ENCODE measurements around the gene DAG1.
A peak's percentile ranks its signal among the peaks of the same experiment; 100 is the strongest.
"Not testable (repeated sequence)": the region's sequence is repeated elsewhere in the genome, so short reads cannot be mapped to it uniquely, and the experiment has no call there.

Gene DAG1

DNA sequence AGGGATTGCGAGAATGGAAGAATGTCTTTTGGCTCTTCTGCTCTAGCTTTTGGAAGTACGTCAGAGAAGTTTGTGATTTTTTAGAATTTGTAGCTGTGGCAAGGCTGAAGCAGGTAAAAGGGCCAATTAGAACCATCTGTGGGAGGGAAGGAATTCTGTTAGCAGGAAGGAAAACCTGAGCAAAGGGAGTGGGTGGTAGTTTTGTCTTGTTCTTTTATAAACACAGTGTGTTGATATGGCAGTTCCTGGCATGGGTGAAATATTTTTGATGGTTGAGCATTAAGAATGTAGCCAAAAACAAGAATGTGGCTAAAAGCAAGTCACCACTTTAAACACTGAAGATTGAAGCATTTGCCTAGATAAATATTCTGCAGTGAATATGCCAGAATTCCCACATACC lies 23.8 kb downstream of the DAG1 start:
- Mint-ChIP-seq H3K4me1 (peaks cover 11 to 24% of the 10 kb centered on the region in 2 donors), H3K4me3 (no peak overlapping the region), H3K9me3 (no peaks in the 10 kb centered on the region), H3K27ac (no peak overlapping the region), H3K27me3 (no peaks in the 10 kb centered on the region), H3K36me3 (peaks cover 8 to 29% of the 10 kb centered on the region in 2 donors)
- ATAC-seq (replicated peaks) (no peak), DNase-seq (no peak)

- no peak for DNase-seq
- Mint-ChIP-seq H3K4me1 (peaks cover 11 to 26% of the 10 kb centered on the region in 2 donors), H3K4me3 (peak overlapping the region in 1 of 2 donors; percentile 52), H3K27me3 (no peaks in the 10 kb centered on the region), H3K36me3 (peaks cover 8 to 19% of the 10 kb centered on the region in 2 donors), H3K9me3 (no peaks in the 10 kb centered on the region), H3K27ac (peak overlapping the region; percentile 43)
- peak; percentile 52 to 75 for ATAC-seq (replicated peaks)
These were observed 25.0 kb downstream of the DAG1 start for GRCh38 chr3:49495023-49495422.

GRCh38 chr3:49496845-49497244 lies 26.8 kb downstream of the DAG1 start:
- not testable (repeated sequence) for H3K4me3 Mint-ChIP-seq
- H3K36me3 Mint-ChIP-seq = peaks cover 12 to 24% of the 10 kb centered on the region in 2 donors

GRCh38 chr3:49497606-49498005 lies 27.5 kb downstream of the DAG1 start:
- no peak for ATAC-seq (replicated peaks)
- peaks cover 0 to 2% of the 10 kb centered on the region in 2 donors for H3K9me3 Mint-ChIP-seq
- no peak overlapping the region for H3K4me3 Mint-ChIP-seq
- no peaks in the 10 kb centered on the region for H3K27me3 Mint-ChIP-seq
- no peak for DNase-seq
- H3K27ac Mint-ChIP-seq = no peak overlapping the region
- H3K4me1 Mint-ChIP-seq = peaks cover 19 to 40% of the 10 kb centered on the region in 2 donors
- peaks cover 18 to 30% of the 10 kb centered on the region in 2 donors for H3K36me3 Mint-ChIP-seq

More at GRCh38 chr3:49496845-49497244, 26.8 kb downstream of the DAG1 start:
- not testable (repeated sequence) for ATAC-seq (replicated peaks); H3K27ac Mint-ChIP-seq; H3K27me3 Mint-ChIP-seq; DNase-seq; H3K9me3 Mint-ChIP-seq
- peaks cover 16 to 34% of the 10 kb centered on the region in 2 donors for H3K4me1 Mint-ChIP-seq

DNA sequence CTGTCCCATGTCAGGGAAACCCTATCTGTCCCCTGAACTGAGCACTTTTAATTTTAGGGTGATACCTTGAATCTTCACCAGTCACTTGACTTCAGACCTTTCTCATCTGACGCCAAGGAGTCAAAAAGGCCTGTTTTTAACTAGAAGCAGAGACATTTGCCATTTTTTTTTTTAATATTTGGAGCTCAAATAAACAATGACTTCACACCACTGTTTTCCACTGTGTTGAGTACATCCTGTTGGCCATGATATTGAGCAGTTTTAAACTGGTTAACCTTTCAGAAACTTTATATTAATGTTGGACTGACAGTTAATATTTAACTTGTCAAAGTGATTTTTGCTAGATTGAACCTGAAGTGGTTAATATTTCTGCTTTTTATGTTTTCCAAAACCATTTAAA lies 28.2 kb downstream of the DAG1 start:
- no peak overlapping the region for H3K4me3 Mint-ChIP-seq
- H3K36me3 Mint-ChIP-seq = peaks cover 23 to 32% of the 10 kb centered on the region in 2 donors
- H3K27ac Mint-ChIP-seq = no peak overlapping the region
- no peak for ATAC-seq (replicated peaks)
- peaks cover 0 to 2% of the 10 kb centered on the region in 2 donors for H3K9me3 Mint-ChIP-seq
- H3K4me1 Mint-ChIP-seq = peaks cover 20 to 45% of the 10 kb centered on the region in 2 donors
- H3K27me3 Mint-ChIP-seq = no peaks in the 10 kb centered on the region
- DNase-seq = no peak

DNA sequence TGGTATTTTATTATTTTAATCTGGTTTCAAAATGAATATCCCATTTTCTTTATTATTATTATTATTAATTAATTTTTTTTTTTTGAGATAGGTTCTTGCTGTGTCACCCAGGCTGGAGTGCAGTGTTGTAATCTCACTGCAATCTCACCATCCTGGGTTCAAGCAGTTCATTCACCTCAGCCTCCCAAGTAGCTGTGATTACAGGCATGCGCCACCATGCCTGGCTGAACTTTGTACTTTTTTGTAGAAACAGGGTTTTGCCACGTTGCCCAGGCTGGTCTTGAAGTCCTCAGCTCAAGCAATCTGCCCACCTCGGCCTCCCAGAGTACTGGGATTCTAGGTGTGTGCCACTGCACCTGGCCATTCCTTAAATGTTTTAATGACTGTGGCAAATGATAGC lies 28.6 kb downstream of the DAG1 start:
- Mint-ChIP-seq H3K9me3 (peaks cover 0 to 2% of the 10 kb centered on the region in 2 donors), H3K4me3 (no peak overlapping the region), H3K27me3 (no peaks in the 10 kb centered on the region), H3K36me3 (peaks cover 20 to 30% of the 10 kb centered on the region in 2 donors), H3K4me1 (peaks cover 20 to 46% of the 10 kb centered on the region in 2 donors), H3K27ac (no peak overlapping the region)
- ATAC-seq (replicated peaks) = no peak
- no peak for DNase-seq

- Mint-ChIP-seq H3K27me3 (no peaks in the 10 kb centered on the region), H3K4me3 (no peak overlapping the region), H3K27ac (no peak overlapping the region), H3K9me3 (peaks cover 0 to 2% of the 10 kb centered on the region in 2 donors), H3K4me1 (peaks cover 15 to 42% of the 10 kb centered on the region in 2 donors), H3K36me3 (peaks cover 20 to 23% of the 10 kb centered on the region in 2 donors)
- no peak for DNase-seq
- no peak for ATAC-seq (replicated peaks)
These were observed 30.2 kb downstream of the DAG1 start for GRCh38 chr3:49500205-49500731.

DNA sequence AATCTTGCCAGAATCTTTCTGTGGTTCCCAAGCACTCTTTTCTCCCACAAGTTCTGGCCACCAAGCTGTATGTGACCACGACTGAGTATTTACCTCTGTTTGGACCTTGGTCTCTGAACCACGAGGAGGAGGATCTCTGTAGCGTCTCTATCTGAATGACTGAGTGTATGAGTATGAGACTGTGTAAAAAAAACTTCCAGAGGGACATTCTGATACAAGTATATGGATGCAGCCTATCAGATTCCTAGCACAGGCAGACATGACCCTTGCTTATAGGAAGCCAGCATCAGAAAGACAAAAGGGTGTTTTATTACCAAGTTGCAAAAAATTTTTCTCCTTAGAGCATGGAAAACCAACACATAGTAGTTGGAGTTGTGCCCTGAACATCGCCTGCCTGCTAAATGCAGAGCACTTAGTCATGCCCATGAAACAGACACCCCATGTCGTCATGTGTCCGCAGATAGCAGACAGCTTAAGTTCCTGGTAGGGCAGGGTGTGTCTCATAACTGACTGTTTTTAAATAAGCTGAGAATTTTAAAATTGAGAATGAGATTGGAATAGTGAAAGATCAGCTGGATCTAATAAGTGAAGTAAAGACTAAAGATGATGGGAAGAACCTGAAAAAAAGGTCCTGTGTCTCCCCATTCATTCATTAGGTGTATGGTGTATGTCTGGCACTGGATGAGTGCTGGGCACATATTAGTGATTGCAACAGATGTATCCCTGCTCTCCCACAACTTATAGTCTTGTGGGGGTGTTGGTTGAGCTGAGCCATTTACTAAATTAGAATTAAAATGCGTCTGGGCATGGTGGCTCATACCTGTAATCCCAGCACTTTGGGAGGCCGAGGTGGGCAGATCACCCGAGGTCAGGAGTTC lies 30.9 kb downstream of the DAG1 start:
- peak overlapping the region; percentile 49 for H3K27ac Mint-ChIP-seq
- H3K36me3 Mint-ChIP-seq = peaks cover 20 to 23% of the 10 kb centered on the region in 2 donors

DNA sequence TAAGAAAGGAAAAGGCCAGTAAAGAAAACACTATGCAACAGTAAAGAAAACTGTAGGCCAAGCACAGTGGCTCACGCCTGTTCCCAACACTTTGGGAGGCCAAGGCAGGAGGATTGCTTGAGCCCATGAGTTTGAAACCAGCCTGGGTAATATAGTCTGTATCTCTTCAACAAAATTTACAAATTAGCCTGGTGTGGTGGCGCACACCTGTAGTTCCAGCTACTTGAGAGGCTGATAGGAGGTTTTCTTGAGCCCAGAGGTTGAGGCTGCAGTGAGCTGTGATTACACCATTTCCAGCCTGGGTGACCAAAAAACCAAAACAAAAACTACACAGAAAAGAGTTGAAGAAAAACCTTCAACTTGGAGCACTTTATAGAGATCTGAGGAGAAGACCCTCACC lies 31.8 kb downstream of the DAG1 start:
- no peaks in the 10 kb centered on the region for H3K27me3 Mint-ChIP-seq
- peaks cover 20 to 23% of the 10 kb centered on the region in 2 donors for H3K36me3 Mint-ChIP-seq
- peaks cover 0 to 2% of the 10 kb centered on the region in 2 donors for H3K9me3 Mint-ChIP-seq
- H3K27ac Mint-ChIP-seq = no peak overlapping the region
- no peak for DNase-seq
- no peak for ATAC-seq (replicated peaks)
- H3K4me3 Mint-ChIP-seq = no peak overlapping the region
- peaks cover 15 to 40% of the 10 kb centered on the region in 2 donors for H3K4me1 Mint-ChIP-seq

More for the DNA sequence above, 30.9 kb downstream of the DAG1 start:
- DNase-seq = no peak
- peaks cover 15 to 40% of the 10 kb centered on the region in 2 donors for H3K4me1 Mint-ChIP-seq
- H3K27me3 Mint-ChIP-seq = no peaks in the 10 kb centered on the region
- ATAC-seq (replicated peaks) = peak; percentile 25 to 29
- H3K4me3 Mint-ChIP-seq = no peak overlapping the region
- H3K9me3 Mint-ChIP-seq = peaks cover 0 to 2% of the 10 kb centered on the region in 2 donors

GRCh38 chr3:49506906-49507305 lies 36.8 kb downstream of the DAG1 start:
- ATAC-seq (replicated peaks) (no peak), DNase-seq (no peak)
- Mint-ChIP-seq H3K4me3 (no peak overlapping the region), H3K4me1 (peaks cover 6 to 30% of the 10 kb centered on the region in 2 donors), H3K27me3 (no peaks in the 10 kb centered on the region), H3K36me3 (peaks cover 18 to 21% of the 10 kb centered on the region in 2 donors), H3K9me3 (peaks cover 0 to 2% of the 10 kb centered on the region in 2 donors), H3K27ac (no peak overlapping the region)

- H3K36me3 Mint-ChIP-seq = peaks cover 15 to 22% of the 10 kb centered on the region in 2 donors
- peaks cover 1 to 11% of the 10 kb centered on the region in 2 donors for H3K4me1 Mint-ChIP-seq
- no peaks in the 10 kb centered on the region for H3K9me3 Mint-ChIP-seq
- DNase-seq (no peak), ATAC-seq (replicated peaks) (no peak)
- no peak overlapping the region for H3K27ac Mint-ChIP-seq
- no peaks in the 10 kb centered on the region for H3K27me3 Mint-ChIP-seq
- H3K4me3 Mint-ChIP-seq = no peak overlapping the region
These were observed 39.0 kb downstream of the DAG1 start for GRCh38 chr3:49509028-49509561.

- H3K27ac Mint-ChIP-seq = no peak overlapping the region
- H3K9me3 Mint-ChIP-seq = no peaks in the 10 kb centered on the region
- no peak for ATAC-seq (replicated peaks)
- H3K36me3 Mint-ChIP-seq = peaks cover 29 to 42% of the 10 kb centered on the region in 2 donors
- no peaks in the 10 kb centered on the region for H3K27me3 Mint-ChIP-seq
- H3K4me1 Mint-ChIP-seq = peaks cover 4 to 7% of the 10 kb centered on the region in 2 donors
- no peak for DNase-seq
- H3K4me3 Mint-ChIP-seq = no peak overlapping the region
These were observed 41.6 kb downstream of the DAG1 start for GRCh38 chr3:49511639-49512038.

DNA sequence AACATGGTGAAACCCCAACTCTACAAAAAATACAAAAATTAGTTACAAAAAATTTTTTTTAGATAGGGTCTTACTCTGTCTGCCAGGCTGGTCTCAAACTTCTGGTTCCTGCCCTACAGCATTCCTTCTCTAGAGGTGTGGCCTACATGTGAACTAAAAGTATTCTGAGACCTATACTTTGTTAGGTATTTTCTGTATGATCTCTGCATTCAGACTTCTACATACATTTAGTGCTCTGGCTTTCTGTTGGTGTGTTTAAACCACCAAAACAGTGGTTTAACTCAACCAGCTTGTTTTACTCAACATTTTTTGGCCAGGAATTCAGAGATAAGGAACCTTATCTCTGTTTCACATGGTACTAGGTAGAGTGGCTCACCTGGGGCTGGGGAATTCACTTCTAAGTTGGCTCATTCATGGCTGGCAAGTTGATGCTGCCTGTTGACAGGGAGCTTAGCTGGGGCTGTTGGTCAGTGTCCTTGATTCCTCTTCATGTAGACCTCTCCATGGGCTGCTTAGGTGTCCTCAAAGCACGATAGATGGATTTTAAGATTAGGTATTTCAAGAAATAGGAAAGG lies 42.8 kb downstream of the DAG1 start:
- Mint-ChIP-seq H3K27me3 (no peaks in the 10 kb centered on the region), H3K9me3 (no peaks in the 10 kb centered on the region), H3K36me3 (peaks cover 35 to 47% of the 10 kb centered on the region in 2 donors), H3K4me1 (peaks cover 6 to 8% of the 10 kb centered on the region in 2 donors), H3K4me3 (no peak overlapping the region), H3K27ac (no peak overlapping the region)
- no peak for DNase-seq
- ATAC-seq (replicated peaks) = no peak

DNA sequence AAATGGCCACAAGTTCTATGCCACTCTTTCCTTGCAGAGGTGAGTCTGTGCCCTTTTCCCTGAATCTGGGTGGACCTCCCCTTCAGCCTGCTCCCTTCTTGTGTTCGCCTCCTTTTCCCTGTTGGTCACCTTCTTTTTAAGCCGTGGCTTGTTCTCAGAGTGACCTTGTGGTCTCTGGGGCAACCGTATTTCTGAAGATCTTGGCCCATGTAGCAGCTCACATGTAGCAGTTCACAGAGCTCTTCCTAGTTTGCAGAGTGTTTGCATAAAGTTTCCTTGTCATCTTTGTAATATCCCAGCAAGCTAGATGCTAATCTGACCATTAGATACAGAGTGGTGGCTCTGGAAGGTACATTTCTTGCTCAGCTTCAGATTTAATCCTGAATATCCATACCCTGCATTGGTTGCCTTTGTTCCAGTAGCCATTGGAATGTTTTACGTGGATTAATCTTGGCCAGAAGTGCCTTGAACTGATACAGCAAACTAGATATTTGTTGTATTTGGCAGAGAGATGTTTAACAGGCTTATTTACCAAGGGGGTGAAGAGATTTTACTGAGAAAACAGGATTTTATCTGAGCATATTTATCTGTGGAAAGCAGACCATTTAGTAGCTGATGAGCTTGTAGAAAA lies 43.5 kb downstream of the DAG1 start:
- Mint-ChIP-seq H3K36me3 (peaks cover 36 to 51% of the 10 kb centered on the region in 2 donors), H3K9me3 (no peaks in the 10 kb centered on the region), H3K27ac (no peak overlapping the region), H3K4me1 (peaks cover 5 to 8% of the 10 kb centered on the region in 2 donors), H3K4me3 (no peak overlapping the region), H3K27me3 (no peaks in the 10 kb centered on the region)
- DNase-seq = no peak
- ATAC-seq (replicated peaks) = no peak
